ENCODE results near the gene PTPRE.

Gene PTPRE

GRCh38 chr10:128101901-128102300, 195.0 kb downstream of the PTPRE start:
- TF ChIP-seq GATA1 (IDR thresholded peaks at IDR 0.05; ENCODE audit: low read depth, low read length), result no peak
- TF ChIP-seq POLR2A (IDR thresholded peaks at IDR 0.05; ENCODE audit: low read length), result no peak
- no peak for DNase-seq

GRCh38 chr10:128102480-128103228, 195.8 kb downstream of the PTPRE start:
- TF ChIP-seq POLR2A (IDR thresholded peaks at IDR 0.05; ENCODE audit: low read length), result no peak
- no peak for TF ChIP-seq GATA1 (IDR thresholded peaks at IDR 0.05; ENCODE audit: low read depth, low read length)
- no peak for DNase-seq

GRCh38 chr10:128103229-128103714, 196.4 kb downstream of the PTPRE start:
- DNase-seq, result peak in 1 of 2 experiments; percentile 17
- no peak for TF ChIP-seq POLR2A (IDR thresholded peaks at IDR 0.05; ENCODE audit: low read length)

- no peak for DNase-seq
- TF ChIP-seq POLR2A (IDR thresholded peaks at IDR 0.05; ENCODE audit: low read length) (no peak), GATA1 (IDR thresholded peaks at IDR 0.05; ENCODE audit: low read depth, low read length) (no peak)
These were observed 198.5 kb downstream of the PTPRE start for GRCh38 chr10:128105383-128105782.

- TF ChIP-seq POLR2A (IDR thresholded peaks at IDR 0.05; ENCODE audit: low read length), result no peak
- no peak for TF ChIP-seq GATA1 (IDR thresholded peaks at IDR 0.05; ENCODE audit: low read depth, low read length)
- no peak for DNase-seq
These were observed 202.8 kb downstream of the PTPRE start for GRCh38 chr10:128109707-128110106.

- DNase-seq, result no peak
- TF ChIP-seq POLR2A (IDR thresholded peaks at IDR 0.05; ENCODE audit: low read length) (no peak), GATA1 (IDR thresholded peaks at IDR 0.05; ENCODE audit: low read depth, low read length) (no peak)
These were observed 203.4 kb downstream of the PTPRE start for GRCh38 chr10:128110339-128110738.

- TF ChIP-seq GATA1 (IDR thresholded peaks at IDR 0.05; ENCODE audit: low read depth, low read length), result no peak
- TF ChIP-seq POLR2A (IDR thresholded peaks at IDR 0.05; ENCODE audit: low read length), result no peak
These were observed 204.8 kb downstream of the PTPRE start for GRCh38 chr10:128111696-128112095.

GRCh38 chr10:128113026-128113425, 206.1 kb downstream of the PTPRE start:
- no peak for DNase-seq
- TF ChIP-seq GATA1 (IDR thresholded peaks at IDR 0.05; ENCODE audit: low read depth, low read length), result no peak
- TF ChIP-seq POLR2A (IDR thresholded peaks at IDR 0.05; ENCODE audit: low read length), result no peak

More at GRCh38 chr10:128111696-128112095, 204.8 kb downstream of the PTPRE start:
- DNase-seq, result no peak

GRCh38 chr10:128114901-128115300, 208.0 kb downstream of the PTPRE start:
- TF ChIP-seq POLR2A (IDR thresholded peaks at IDR 0.05; ENCODE audit: low read length) (no peak), GATA1 (IDR thresholded peaks at IDR 0.05; ENCODE audit: low read depth, low read length) (no peak)

GRCh38 chr10:128115356-128115755, 208.5 kb downstream of the PTPRE start:
- TF ChIP-seq POLR2A (IDR thresholded peaks at IDR 0.05; ENCODE audit: low read length) (no peak), GATA1 (IDR thresholded peaks at IDR 0.05; ENCODE audit: low read depth, low read length) (no peak)
- no peak for DNase-seq

More at GRCh38 chr10:128114901-128115300, 208.0 kb downstream of the PTPRE start:
- no peak for DNase-seq

GRCh38 chr10:128116187-128116586, 209.3 kb downstream of the PTPRE start:
- no peak for DNase-seq
- TF ChIP-seq POLR2A (IDR thresholded peaks at IDR 0.05; ENCODE audit: low read length) (no peak), GATA1 (IDR thresholded peaks at IDR 0.05; ENCODE audit: low read depth, low read length) (no peak)

- TF ChIP-seq POLR2A (IDR thresholded peaks at IDR 0.05; ENCODE audit: low read length) (no peak), GATA1 (IDR thresholded peaks at IDR 0.05; ENCODE audit: low read depth, low read length) (no peak)
- peak in 1 of 2 experiments; percentile 14 for DNase-seq
These were observed 210.1 kb downstream of the PTPRE start for GRCh38 chr10:128116851-128117615.

- TF ChIP-seq POLR2A (IDR thresholded peaks at IDR 0.05; ENCODE audit: low read length), result no peak
- no peak for TF ChIP-seq GATA1 (IDR thresholded peaks at IDR 0.05; ENCODE audit: low read depth, low read length)
- DNase-seq, result no peak
These were observed 215.0 kb downstream of the PTPRE start for GRCh38 chr10:128121750-128122412.

- TF ChIP-seq GATA1 (IDR thresholded peaks at IDR 0.05; ENCODE audit: low read depth, low read length) (no peak), POLR2A (IDR thresholded peaks at IDR 0.05; ENCODE audit: low read length) (no peak)
- DNase-seq, result no peak
These were observed 216.0 kb downstream of the PTPRE start for GRCh38 chr10:128122931-128123330.

Measured in erythroblast (primary cell).